Measurements from ENCODE around the gene NCKAP5.

The NCKAP5 gene

GRCh38 chr2:132911726-132912724, 656.2 kb downstream of the NCKAP5 start:
- DNase-seq, result no peak

- no peak for DNase-seq
Observed at GRCh38 chr2:132910432-132910831, 657.8 kb downstream of the NCKAP5 start.

- DNase-seq, result no peak
Observed at GRCh38 chr2:132909427-132909826, 658.8 kb downstream of the NCKAP5 start.

GRCh38 chr2:132904142-132904842, 664.0 kb downstream of the NCKAP5 start:
- DNase-seq, result no peak

- DNase-seq, result no peak
Observed at GRCh38 chr2:132902626-132903025, 665.6 kb downstream of the NCKAP5 start.

GRCh38 chr2:132901661-132902060, 666.6 kb downstream of the NCKAP5 start:
- no peak for DNase-seq

GRCh38 chr2:132897111-132897510, 671.2 kb downstream of the NCKAP5 start:
- no peak for DNase-seq

- DNase-seq, result no peak
Observed at GRCh38 chr2:132896073-132896472, 672.2 kb downstream of the NCKAP5 start.

- DNase-seq, result no peak
Observed at GRCh38 chr2:132891498-132891897, 676.8 kb downstream of the NCKAP5 start.

- DNase-seq, result no peak
Observed at GRCh38 chr2:132886574-132886973, 681.7 kb downstream of the NCKAP5 start.

GRCh38 chr2:132884705-132885104, 683.6 kb downstream of the NCKAP5 start:
- DNase-seq, result no peak

GRCh38 chr2:132884292-132884691, 684.0 kb downstream of the NCKAP5 start:
- DNase-seq, result no peak

- no peak for DNase-seq
Observed at GRCh38 chr2:132883430-132883829, 684.8 kb downstream of the NCKAP5 start.

GRCh38 chr2:132881546-132881945, 686.7 kb downstream of the NCKAP5 start:
- DNase-seq, result no peak

- DNase-seq, result no peak
Observed at GRCh38 chr2:132877923-132878322, 690.3 kb downstream of the NCKAP5 start.

- DNase-seq, result no peak
Observed at GRCh38 chr2:132876745-132877391, 691.4 kb downstream of the NCKAP5 start.

- no peak for DNase-seq
Observed at GRCh38 chr2:132875193-132875592, 693.1 kb downstream of the NCKAP5 start.

- DNase-seq, result no peak
Observed at GRCh38 chr2:132873738-132874137, 694.5 kb downstream of the NCKAP5 start.

GRCh38 chr2:132871831-132872230, 696.4 kb downstream of the NCKAP5 start:
- no peak for DNase-seq

- DNase-seq, result no peak
Observed at GRCh38 chr2:132863961-132864360, 704.3 kb downstream of the NCKAP5 start.

- DNase-seq, result no peak
Observed at GRCh38 chr2:132860220-132860619, 708.0 kb downstream of the NCKAP5 start.

GRCh38 chr2:132859590-132859989, 708.7 kb downstream of the NCKAP5 start:
- no peak for DNase-seq

GRCh38 chr2:132857319-132857718, 710.9 kb downstream of the NCKAP5 start:
- no peak for DNase-seq
